Amygdala (tissue), 56 donors: Measurements from ENCODE around the gene ROR2.
A peak's percentile ranks its signal among the peaks of the same experiment; 100 is the strongest.

Experiments
- DNase-seq, 56 donors: peaks; one replicate each; lab custom pipeline; 2025; lab: John Stamatoyannopoulos, UW

The ROR2 gene

DNA sequence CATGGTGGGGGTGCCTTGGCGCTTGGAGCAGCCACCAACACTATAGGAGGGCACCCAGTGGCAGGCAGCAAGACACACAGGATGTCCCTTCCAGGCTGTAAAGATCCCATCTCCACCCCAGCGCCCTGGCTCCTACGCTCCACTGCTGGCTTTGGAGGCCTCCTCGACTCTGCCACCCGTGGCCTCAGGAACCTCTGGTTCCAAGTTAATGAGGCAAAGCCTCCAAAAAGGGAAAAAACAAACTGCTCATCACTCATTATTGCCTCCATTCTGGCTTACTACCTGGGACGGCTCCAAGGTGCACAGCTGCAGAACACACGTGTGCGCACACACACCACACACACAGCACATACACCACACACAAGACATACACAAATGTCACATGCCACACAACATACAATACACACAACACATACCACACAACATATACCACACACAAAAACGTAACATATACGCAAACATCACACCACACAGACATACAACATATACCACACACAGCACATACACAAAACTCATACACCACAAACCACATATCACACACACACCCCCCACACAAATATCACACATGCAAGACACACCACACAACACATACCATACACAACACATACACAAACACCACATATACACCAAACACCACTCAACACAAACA is 45.3 kb downstream of the ROR2 start:
- no peak for DNase-seq

DNA sequence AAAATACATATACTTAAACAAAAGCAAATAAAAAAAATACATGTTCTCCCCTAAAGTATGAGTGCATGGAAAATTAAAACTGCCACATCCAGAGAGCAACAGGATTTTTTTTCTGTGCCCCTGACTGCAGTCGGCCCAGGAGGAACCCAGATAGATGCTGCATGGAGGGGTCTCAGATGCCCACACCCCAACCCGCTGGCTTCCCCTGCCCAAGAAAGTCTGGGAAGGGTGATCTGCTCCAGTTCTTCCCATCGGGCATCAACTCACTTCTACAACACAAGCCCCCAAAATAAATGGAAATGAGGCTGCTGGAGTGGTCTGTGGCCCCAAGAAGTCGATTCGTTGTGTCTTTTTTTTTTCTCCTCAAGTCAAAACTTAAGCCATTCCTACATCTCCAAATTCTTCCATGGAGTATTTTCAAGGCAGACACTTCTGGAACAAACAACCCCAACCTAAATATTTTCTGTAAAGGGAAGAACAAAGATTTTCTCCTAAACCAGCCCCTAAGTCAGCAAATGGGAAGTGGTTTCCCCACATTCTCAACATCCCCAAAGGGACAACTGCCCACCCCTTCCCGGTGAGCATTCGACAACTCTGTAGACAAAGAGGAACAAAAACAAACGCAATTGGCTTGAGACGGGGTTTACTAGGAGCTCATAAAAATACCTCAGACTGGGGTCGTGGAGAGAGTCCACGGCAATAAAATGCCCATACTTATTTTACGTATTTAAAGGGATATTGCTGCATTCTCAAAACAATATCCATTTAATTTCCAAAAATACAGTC is 46.7 kb downstream of the ROR2 start:
- DNase-seq, result peak in 4 of 56 donors; percentile 8 to 43 (median 26)

DNA sequence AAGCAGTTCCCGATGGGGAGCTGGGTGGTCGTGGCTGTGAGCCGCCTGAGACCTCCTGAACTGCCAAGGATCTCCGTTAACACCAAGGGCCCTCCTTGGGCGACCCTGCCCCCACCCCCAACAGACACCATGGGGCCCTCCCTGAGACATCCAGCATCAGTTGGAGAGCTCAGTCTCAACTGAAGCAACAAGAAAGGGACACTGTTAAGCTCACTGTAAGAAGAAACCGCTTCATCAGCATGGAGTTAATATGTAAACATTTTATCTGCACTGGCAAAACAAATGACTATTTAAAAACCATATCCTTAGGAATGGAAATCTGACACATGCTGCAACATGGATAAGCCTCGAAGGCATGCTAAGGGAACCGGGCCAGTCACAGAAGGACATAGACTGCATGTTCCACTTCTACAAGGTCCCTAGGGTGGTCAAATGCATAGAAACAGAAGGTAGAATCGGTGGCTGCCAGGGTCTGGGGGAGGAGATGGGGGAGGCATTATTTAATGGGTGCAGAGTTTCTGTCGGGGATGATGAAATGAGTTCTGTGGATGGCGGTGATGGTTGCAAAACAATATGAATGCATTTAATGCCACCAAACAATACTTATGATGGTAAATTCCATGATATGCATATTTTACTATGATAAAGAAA is 47.4 kb downstream of the ROR2 start:
- no peak for DNase-seq

DNA sequence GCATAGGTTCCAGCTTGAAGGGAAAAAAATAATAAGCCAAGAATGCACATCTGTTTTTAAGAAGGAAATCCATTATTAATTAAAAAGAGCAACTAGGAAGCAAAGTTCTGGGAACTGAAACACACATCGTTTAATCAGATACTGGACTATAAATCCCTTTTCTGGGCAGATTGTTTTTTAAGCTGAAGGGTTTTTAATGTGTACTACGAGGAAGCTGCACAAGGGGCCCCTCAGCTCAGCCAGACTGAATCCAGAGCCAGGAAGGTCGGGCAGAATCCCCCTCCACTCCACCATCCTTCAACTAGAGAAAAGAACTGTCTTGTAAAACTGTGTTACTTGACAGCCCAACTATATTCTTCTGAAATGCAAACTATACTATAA is 49.2 kb downstream of the ROR2 start:
- no peak for DNase-seq

DNA sequence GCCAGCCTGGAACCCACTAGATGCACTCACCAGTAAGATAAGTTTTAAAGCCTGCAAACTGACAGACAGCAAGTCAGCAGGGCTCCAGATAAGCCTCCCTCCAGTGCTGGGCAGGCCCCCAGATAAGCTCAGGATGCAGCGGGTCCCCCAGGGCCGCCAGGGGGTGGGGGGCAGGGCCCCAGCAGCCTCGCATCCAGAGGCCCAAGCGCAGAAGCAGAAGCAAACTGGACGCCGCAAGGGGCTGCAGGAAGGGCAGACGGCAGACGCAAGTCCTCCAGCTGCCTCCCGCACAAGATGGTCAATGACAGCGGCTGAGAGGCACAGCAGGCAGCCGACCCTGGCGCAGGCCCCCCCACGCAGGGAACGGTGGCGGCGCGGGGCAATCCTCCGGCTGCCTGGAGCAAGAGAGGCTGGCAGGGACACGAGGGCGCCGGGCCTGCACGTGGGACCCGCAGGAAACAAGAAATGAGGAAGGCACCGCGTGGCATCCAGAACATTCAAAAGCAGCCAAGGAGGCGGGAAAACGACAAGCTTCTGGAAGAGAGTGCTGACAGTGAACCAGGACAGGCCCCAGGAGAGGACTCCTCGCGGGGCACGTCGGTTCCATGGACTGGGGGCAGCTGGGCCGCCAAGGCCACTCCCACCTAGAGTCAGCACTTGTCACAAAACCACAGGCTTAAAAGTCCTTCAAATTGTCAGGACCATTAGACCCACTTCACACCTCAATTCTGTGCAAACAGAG is 49.8 kb downstream of the ROR2 start:
- peak in 2 of 56 donors; percentile 4 to 15 for DNase-seq

DNA sequence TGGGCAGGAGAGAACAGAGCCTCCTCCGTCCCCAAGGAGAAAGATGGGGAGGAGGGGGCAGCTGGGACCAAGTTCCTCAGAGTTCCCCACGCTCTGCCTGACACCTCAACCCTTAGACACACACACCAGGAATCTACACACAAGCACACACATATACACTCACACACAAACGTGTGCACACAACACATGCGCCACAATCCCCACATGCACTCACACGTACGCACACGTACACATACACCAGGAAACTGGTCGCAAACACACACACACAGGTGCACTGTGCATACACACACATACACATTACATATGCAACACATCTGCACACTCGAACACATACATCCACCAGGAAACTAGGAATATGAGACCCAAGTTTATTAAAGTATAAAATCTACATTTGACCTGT is 50.4 kb downstream of the ROR2 start:
- DNase-seq, result no peak

DNA sequence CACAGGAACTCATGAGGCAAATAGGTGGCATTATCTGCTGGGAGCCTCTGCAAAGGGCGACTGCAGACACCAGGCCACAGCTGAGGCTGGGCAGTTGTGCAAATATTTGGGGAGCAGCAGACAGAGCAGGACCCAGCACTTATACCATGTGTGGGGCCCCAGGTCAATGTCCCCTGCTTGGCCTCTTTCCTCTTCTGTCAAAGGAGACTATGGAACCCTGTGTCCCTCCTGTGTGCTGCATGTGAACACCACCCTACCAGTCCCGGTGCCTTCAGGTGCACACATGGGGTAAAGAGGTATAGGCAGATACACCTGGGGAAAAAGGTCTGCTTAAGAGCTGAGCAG is 50.8 kb downstream of the ROR2 start:
- no peak for DNase-seq

DNA sequence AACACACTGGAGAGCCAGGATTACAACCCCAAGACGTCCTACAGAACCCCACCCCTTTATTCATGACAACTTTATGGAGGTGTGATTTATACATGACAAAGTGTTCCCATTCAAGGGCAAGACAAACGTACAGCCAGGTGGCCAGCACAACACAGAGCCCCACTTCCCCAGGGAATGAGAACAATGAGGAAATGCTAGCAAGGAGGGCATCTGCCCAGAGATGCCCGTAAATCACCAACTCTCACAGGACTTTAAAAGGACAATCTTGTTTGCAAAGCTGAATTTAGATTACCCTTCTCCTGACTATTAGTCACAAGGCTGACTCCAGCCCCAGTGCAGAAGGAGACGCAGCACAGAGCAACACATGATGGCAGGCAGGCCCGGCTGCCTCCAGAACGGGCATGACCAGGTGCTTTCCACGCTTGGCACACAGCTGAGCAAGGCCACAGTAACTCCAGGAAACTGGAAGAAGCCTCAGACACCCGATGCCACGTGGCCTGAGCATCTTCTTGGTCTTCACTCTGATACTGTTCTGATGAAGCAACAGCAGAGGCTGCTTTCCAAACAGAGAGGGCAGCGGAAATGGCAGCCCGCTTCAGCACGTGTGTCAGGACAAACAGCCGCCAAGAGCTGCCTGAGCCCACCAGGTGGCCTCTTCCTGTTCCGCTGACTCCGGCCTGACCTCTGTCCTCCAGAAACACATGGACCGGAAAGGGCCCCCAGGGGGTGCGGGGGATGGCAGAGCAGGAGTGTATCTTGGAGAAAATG is 51.4 kb downstream of the ROR2 start:
- no peak for DNase-seq

DNA sequence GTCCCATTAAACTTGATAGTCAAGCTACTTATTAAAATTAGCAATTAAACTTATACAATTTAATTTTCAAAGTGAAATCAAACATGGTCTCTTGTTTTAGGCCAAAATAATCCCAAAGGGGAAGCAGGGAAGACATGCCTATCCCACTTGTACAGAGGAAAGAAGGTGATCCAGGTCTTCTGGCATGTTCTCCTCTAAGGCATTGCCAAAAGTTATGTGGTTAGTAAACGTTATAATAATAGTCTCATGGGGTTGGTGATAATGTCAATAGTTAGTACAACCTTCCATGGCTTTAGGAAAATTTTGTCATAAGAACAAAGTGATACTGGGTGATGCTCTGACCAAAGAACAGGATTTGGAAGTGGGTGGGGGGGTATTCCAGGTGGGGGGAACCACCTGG is 52.8 kb downstream of the ROR2 start:
- no peak for DNase-seq

DNA sequence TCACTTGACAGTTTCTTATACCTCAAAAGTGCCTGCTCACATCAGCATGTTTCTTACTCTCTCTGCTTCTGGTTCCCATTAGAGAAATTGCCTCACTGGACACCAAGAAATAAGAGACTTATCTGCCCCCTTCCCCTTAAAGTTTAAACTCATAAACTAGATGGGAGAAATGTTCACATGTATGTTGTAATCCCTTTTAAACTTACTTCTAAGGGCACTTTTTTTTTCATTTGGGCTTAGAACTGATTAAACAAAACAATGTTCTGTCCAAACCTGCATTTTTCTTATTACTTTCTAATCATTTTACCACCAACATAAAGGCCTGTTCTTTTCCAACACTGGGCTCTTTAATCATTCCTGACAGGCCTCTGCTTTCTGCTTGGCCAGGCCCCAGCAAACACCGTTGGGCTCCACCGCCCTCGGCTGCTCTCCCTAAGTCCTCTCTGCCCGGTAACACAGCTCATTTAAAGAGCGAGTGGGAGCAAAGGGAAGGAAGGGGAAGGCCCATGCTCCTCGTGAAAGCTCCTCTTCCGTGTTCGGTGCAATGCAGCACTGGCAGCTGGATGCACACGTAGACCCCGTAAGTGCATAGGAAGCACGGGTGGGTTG is 53.4 kb downstream of the ROR2 start:
- DNase-seq, result peak in 1 of 56 donors; percentile 18

DNA sequence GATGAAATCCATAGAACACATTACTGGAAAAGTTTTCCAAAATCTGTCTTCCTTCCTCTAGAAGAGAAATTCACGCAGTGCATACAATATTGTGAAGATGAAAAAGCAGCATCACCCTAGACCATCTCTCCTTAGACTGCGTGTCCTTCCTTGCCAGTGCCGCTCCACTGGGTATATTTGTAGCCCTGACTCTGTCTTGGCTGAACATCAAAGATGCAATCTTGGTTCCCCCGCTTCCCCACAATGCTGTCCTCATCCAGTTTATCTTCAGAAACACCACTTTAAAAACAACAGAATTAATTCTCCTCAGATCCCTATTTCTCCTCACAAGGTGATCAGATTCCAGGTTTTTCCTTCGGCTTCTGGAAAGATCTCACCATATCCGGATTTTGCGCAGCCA is 53.9 kb downstream of the ROR2 start:
- DNase-seq, result no peak

DNA sequence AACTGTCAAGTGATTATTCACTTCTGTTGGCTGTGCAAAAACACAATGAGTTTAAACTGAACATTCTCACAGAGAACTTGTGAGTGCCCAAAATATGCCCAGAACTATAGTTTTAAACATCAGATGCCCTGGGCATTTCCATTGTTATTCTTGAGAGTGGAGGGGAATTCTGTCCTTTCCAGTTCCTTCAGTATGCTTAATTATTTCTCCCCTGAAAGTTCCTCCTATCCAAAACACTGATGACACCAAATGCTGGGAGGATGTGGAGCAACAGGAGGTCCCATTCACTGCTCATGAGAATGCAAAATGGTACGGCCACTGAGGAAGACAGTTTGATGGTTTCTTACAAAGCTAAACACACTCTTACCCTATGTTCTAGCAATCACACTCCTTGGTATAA is 55.5 kb downstream of the ROR2 start:
- no peak for DNase-seq

DNA sequence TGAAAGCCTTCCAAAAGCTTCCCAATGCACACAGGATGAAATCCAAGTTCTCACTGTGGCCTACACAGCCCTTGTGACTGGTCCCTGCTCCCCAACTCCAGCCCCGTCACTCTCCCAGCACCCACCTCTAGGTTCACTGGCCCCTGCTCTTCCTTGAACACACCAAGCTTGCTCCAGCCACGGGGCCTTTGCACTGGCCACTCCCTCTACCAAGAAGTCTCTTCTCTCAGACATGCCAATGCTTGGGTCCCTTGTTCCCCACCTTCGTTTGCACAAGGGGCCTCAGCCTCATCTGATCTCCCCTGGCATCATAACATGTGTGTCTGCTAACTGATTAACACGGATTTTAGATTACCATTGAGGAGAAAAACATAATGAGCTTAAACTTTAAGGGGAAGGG is 56.0 kb downstream of the ROR2 start:
- no peak for DNase-seq

DNA sequence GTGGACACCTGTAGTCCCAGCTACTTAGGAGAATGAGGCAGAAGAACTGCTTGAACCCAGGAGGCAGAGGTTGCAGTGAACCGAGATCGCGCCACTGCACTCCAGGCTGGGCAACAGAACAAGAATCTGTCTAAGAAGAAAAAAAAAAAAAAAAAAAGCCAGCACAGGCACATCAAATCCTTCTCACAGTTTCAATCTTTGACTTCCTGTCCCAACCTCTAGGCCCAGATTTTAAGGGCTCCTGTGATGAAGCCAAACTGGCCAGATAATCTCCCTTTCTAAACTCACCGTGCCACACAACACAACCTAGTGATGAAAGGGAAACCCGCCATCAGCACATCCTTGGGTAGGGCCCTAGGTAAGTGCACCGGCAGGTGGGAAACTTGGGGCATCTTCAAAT is 58.1 kb downstream of the ROR2 start:
- DNase-seq, result no peak

DNA sequence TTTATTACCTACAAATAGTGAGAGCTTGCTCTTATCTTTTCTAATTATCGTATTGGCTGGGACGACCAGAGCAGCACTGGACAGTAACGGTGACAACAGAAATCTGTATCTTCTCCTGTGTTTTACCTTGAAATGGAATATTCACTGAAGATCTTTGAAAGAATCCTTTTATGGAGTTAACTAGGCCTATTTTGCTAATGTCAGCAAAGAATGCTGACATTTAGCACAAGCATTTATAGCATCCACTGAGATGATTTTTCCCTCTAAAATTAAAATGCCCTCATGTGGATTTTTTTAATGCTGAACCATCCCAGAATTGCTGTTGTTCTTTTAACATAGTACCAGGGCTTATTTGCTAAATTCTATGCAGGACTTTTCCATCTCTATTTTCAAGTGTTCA is 59.4 kb downstream of the ROR2 start:
- no peak for DNase-seq

DNA sequence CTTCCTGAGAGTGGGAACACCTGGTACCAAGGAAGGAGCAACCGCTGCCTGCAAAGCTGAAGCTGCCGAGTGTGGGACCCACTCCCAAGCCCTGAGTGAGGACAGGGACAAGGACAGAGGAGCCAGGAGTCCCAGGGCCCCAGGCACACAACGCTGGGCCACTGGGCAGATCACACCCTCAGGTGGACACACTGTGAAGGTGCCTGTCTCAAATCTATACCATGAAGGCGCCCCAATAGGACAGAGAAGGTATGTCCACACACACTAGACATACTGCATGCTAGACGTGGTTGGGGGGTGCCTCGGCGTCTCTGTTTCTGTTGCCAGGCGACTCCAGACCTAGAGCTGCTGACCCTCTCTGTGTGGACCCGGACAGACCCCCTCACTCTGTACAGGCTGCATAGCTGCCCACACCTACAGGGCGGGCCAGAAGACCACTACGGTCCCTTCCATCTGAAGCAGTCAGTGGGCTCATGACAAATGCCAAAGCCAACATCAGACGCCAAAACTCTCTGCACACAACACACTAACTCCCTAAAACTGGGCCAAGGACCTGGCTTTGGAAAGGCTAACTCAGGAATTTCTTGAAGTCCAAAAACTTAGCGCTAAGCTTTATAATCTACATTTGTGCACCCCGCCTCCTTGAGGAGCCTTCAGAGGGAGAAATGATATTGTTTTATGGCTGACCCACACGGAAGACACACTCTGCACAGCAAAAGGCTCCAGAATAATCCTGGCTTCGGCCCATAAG is 60.7 kb downstream of the ROR2 start:
- DNase-seq, result no peak

DNA sequence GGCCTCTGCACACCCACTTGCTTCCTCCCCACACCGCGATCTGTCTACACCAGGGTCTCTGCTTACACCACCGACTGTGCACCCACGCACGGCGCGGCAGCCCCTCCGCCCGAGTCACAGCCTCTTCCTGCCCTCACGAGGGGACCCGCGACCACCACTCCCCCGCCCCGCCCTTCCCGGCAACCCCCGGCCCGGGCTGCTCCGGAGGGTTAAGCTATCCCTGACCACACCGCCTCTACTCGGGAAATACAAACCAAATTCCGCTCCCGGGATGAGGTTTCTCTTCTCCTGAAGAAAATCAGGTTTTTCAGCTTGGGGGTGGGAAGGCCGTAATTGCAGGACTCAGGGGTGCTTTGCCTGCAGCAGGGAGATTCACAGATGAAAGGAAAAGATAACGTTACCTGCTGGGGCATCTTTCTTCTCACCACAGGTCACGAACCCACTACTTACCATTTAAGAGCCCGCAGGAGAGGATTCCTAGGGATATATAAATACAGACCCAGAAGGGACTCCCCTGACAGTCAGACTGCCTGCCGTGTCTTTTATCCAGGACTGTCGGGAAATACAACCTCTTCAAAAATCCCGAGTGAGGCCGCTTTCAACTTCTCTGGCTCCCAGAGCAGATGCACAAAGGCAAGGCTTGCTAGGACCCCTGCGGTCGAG is 63.5 kb downstream of the ROR2 start:
- DNase-seq, result peak in 1 of 56 donors; percentile 13

DNA sequence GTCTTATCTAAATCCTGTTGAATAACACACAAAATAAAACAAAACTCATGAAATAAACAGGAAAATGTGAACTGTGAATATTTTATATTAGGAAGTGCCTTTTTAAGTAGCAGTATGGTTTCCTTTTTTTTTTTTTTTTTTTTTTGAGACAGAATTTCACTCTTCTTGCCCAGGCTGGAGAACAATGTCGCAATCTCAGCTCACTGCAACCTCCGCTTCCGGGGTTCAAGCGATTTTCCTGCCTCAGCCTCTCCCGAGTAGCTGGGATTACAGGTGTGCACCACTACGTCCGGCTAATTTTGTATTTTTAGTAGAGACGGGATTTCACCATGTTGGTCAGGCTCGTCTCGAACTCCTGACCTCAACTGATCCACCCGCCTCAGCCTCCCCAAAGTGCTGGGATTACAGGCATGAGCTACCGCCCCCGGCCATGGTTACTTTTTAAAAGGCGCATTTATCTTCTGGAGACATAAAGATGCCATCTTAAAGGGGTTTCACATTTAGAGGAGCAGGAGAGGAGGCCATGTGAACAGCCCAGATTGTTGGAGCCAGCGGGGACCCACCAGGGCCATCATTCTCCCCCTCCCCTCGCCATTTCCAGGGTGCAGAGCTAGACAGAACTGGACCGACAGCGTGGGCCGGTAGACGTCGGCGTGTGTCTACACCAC is 64.1 kb downstream of the ROR2 start:
- no peak for DNase-seq
